K562 (cell line): ENCODE measurements around the gene PNMA6F. TPM values are rescaled to one million over a fixed set of nuclear protein-coding genes. Genes with fewer than 3 reads are reported as not detected.
"Not testable (repeated sequence)": the region's sequence is repeated elsewhere in the genome, so short reads cannot be mapped to it uniquely, and the experiment has no call there.

Experiments
- ATAC-seq: fragments of 200-7000 bp; cut with Tn5 transposase; 3 replicates; pipeline ENCODE4 v1.9.1; 2020; ENCODE audit warnings: moderate library complexity
- BruUV-seq: library from RNA; stranded (reverse); fragments of 400-500 nt; replicated peaks from 2 replicates; lab custom pipeline; 2021; lab: Mats Ljungman, UMichigan
- CTCF ChIA-PET: fragments of 300-600 bp; formaldehyde crosslinking; extraction: SDS; loops from one replicate; lab custom pipeline; 2021; ENCODE audit warnings: low intra/inter-chr PET ratio; lab: Yijun Ruan, JAX
- POLR2A ChIA-PET: fragments of 300-600, 350-650 bp; sonication (Branson Sonifier 250); formaldehyde crosslinking; extraction: SDS; loops from one replicate; lab custom pipeline; 2021; ENCODE audit warnings: antibody characterized with exemption, inconsistent platforms; lab: Yijun Ruan, JAX
- DNase-seq, 4 experiments: peaks; one replicate each; pipeline versions ENCODE4 v3.0.0 to v3.0.0-alpha.2; 2011 to 2018; ENCODE audit warnings: low spot score in 3 of 4, mixed read lengths in 3 of 4; ENCODE audit errors: extremely low read depth in 1 of 4
- FAIRE-seq: peaks from 2 replicates; lab custom pipeline; 2011; peaks lifted over from hg19 to GRCh38; lab: Jason Lieb, UNC
- H2AFZ ChIP-seq: 2 replicates; pipeline ENCODE4 v1.6.0; 2011; ENCODE audit warnings: low read depth, low read length, control low read depth, inconsistent platforms
- H3K27ac ChIP-seq: fragments of 200-600 bp; 3 replicates; pipeline ENCODE4 v1.8.0; 2011; ENCODE audit warnings: low read depth, mild to moderate bottlenecking, control low read depth, inconsistent platforms, low read length, moderate library complexity, mixed read lengths; ENCODE audit errors: extremely low read depth
- H3K27me3 ChIP-seq, 2 experiments: fragments of 300-600 bp in 1 of 2; 2 replicates in 1 of 2; 3 replicates in 1 of 2; pipeline versions ENCODE4 v1.6.0 to v1.8.0; 2011; ENCODE audit warnings: inconsistent platforms in 2 of 2, low read length in 2 of 2, mild to moderate bottlenecking in 1 of 2, mixed read lengths in 1 of 2, moderate library complexity in 1 of 2; ENCODE audit not compliant: control insufficient read depth in 2 of 2, insufficient read depth in 2 of 2
- H3K36me3 ChIP-seq: fragments of 300-600 bp; 3 replicates; pipeline ENCODE4 v1.8.0; 2011; ENCODE audit warnings: mild to moderate bottlenecking, low read length, inconsistent platforms; ENCODE audit not compliant: control insufficient read depth, insufficient read depth
- H3K4me1 ChIP-seq, 2 experiments: fragments of 200-600 bp in 1 of 2; replicated peaks in 1 of 2; 2 replicates in 1 of 2; 3 replicates in 1 of 2; pipeline versions ENCODE4 v1.5.1 to v1.8.0; 2011; ENCODE audit warnings: inconsistent platforms in 2 of 2, low read length in 2 of 2, mild to moderate bottlenecking in 1 of 2, mixed read lengths in 1 of 2, moderate library complexity in 1 of 2; ENCODE audit not compliant: control insufficient read depth in 2 of 2, insufficient read depth in 2 of 2
- H3K4me2 ChIP-seq: 2 replicates; pipeline ENCODE4 v1.6.1; 2011; ENCODE audit warnings: low read length, control low read depth, inconsistent platforms, mixed read lengths; ENCODE audit not compliant: insufficient read depth
- H3K4me3 ChIP-seq: fragments of 200-600 bp; sonication (generic), shearing (Covaris generic); 2 replicates; pipeline ENCODE4 v1.5.1; 2016; ENCODE audit warnings: control low read depth, inconsistent platforms
- H3K79me2 ChIP-seq: fragments of 200-600 bp; 3 replicates; pipeline ENCODE4 v1.8.0; 2011; ENCODE audit warnings: low read length, inconsistent platforms; ENCODE audit not compliant: control insufficient read depth, insufficient read depth
- H3K9ac ChIP-seq, 2 experiments: 2 replicates each; pipeline versions ENCODE4 v1.6.0 to v1.6.1; 2011; ENCODE audit warnings: low read depth in 2 of 2, low read length in 2 of 2, control low read depth in 1 of 2, inconsistent platforms in 1 of 2, mild to moderate bottlenecking in 1 of 2, mixed read lengths in 1 of 2; ENCODE audit not compliant: insufficient read depth in 1 of 2
- H3K9me1 ChIP-seq: one replicate; pipeline ENCODE4 v1.6.0; 2011; ENCODE audit warnings: inconsistent platforms, mild to moderate bottlenecking, low read length, moderate library complexity; ENCODE audit not compliant: control insufficient read depth, insufficient read depth
- H3K9me3 ChIP-seq: replicated peaks from 2 replicates; pipeline ENCODE4 v1.5.1; 2011; ENCODE audit warnings: low read depth, low read length, inconsistent platforms; ENCODE audit not compliant: control insufficient read depth, insufficient read depth
- H4K20me1 ChIP-seq: replicated peaks from 2 replicates; pipeline ENCODE4 v1.6.1; 2011; ENCODE audit warnings: low read length, inconsistent platforms, mixed read lengths; ENCODE audit not compliant: control insufficient read depth, insufficient read depth
- WGBS: fragments of 100-300 bp; shearing (Covaris generic); methylation state at CpG from one replicate; pipeline ENCODE4 v1.1.6; 2016; ENCODE audit warnings: low coverage, mixed read lengths; ENCODE audit not compliant: insufficient coverage; ENCODE audit errors: missing lambda C conversion rate; 5-methylcytosine and 5-hydroxymethylcytosine counted together
- in situ Hi-C: fragments of 300-500 bp; cut with MboI; formaldehyde crosslinking; loops from 4 replicates; pipeline ENCODE4 v1.15.0; 2018; ENCODE audit warnings: inconsistent platforms, mixed read lengths
- intact Hi-C: fragments of 100-400 bp; cut with micrococcal nuclease; formaldehyde crosslinking; loops from 2 replicates; pipeline ENCODE4 v1.14.2; 2022
- polyA plus RNA-seq, 8 experiments: library from polyadenylated mRNA; depleted of rRNA in 4 of 8; stranded (reverse) in 5 of 8; unstranded in 3 of 8; fragments of >200 nt; fragmentation: Nextera tagmentation in 2 of 8; fragmentation: Illumina TruSeq in 1 of 8; extraction: Ambion mirVana in 2 of 8; extraction: Trizol in 1 of 8; gene quantifications; 2 replicates each; pipeline versions ENCODE4 v1.2.1 to v1.2.3, GENCODE V29; 2011 to 2014; ENCODE audit warnings: inconsistent platforms in 1 of 8, missing spikeins in 1 of 8
- total RNA-seq, 7 experiments: library from RNA; depleted of rRNA in 6 of 7; stranded (reverse); fragments of >200 nt in 6 of 7; fragmentation: Illumina TruSeq in 2 of 7; extraction: Trizol in 2 of 7; gene quantifications; 2 replicates each; pipeline versions ENCODE4 v1.2.1 to v1.2.3, GENCODE V29; 2011 to 2021; ENCODE audit warnings: low replicate concordance in 1 of 7

PNMA6F gene
- total and polyA plus RNA-seq, 9 of the 15 experiments (the other 6 are each of a cell fraction or from before 2014, with no cell fraction given) = not detected

GRCh38 chrX:153285678-153286077 is 35.9 kb downstream of the PNMA6F start:
- FAIRE-seq = peak; percentile 35
- CTCF ChIA-PET, ATAC-seq, H3K4me3 ChIP-seq, H2AFZ ChIP-seq, H3K4me1 ChIP-seq, H3K9ac ChIP-seq, H3K9me1 ChIP-seq, BruUV-seq, H3K27me3 ChIP-seq, H3K9me3 ChIP-seq, H3K27ac ChIP-seq, H3K36me3 ChIP-seq, H3K79me2 ChIP-seq, DNase-seq, POLR2A ChIA-PET, in situ Hi-C loops, H4K20me1 ChIP-seq, intact Hi-C loops, H3K4me2 ChIP-seq: not testable (repeated sequence)
- no CpG with 5 or more reads among the region's 8 CpGs for WGBS

- DNase-seq, H3K9me3 ChIP-seq, ATAC-seq, H3K4me2 ChIP-seq, H3K36me3 ChIP-seq, in situ Hi-C loops, intact Hi-C loops, H3K79me2 ChIP-seq, H3K9me1 ChIP-seq, FAIRE-seq, H3K27ac ChIP-seq, H3K27me3 ChIP-seq, H2AFZ ChIP-seq, CTCF ChIA-PET, H3K4me1 ChIP-seq, BruUV-seq, H4K20me1 ChIP-seq, H3K4me3 ChIP-seq, POLR2A ChIA-PET, H3K9ac ChIP-seq: not testable (repeated sequence)
- no CpG with 5 or more reads among the region's 8 CpGs for WGBS
Measured at GRCh38 chrX:153283982-153284381, 37.6 kb downstream of the PNMA6F start.

GRCh38 chrX:153281784-153282183 is 39.8 kb downstream of the PNMA6F start:
- H3K36me3 ChIP-seq, H3K4me1 ChIP-seq, H3K4me3 ChIP-seq, H3K9me1 ChIP-seq, H2AFZ ChIP-seq, H3K4me2 ChIP-seq, in situ Hi-C loops, H3K9ac ChIP-seq, ATAC-seq, POLR2A ChIA-PET, H3K27ac ChIP-seq, CTCF ChIA-PET, FAIRE-seq, H3K79me2 ChIP-seq, H4K20me1 ChIP-seq, intact Hi-C loops, H3K27me3 ChIP-seq, BruUV-seq, H3K9me3 ChIP-seq, DNase-seq: not testable (repeated sequence)
- WGBS = no CpG with 5 or more reads among the region's 3 CpGs

GRCh38 chrX:153279304-153279703 is 42.3 kb downstream of the PNMA6F start:
- in situ Hi-C loops, H3K36me3 ChIP-seq, DNase-seq, H3K9me3 ChIP-seq, FAIRE-seq, H2AFZ ChIP-seq, BruUV-seq, H3K9ac ChIP-seq, H3K27me3 ChIP-seq, CTCF ChIA-PET, H3K4me3 ChIP-seq, H3K4me2 ChIP-seq, ATAC-seq, H3K27ac ChIP-seq, H3K79me2 ChIP-seq, H3K9me1 ChIP-seq, H3K4me1 ChIP-seq, POLR2A ChIA-PET, intact Hi-C loops, H4K20me1 ChIP-seq: not testable (repeated sequence)
- WGBS = no CpG with 5 or more reads among the region's 8 CpGs
